GM10847 (cell line): ENCODE results near the gene MARVELD1.

ENCODE experiments used
- POLR2A ChIP-seq: IDR thresholded peaks from 2 replicates; pipeline ENCODE4 v1.6.1; 2011; ENCODE audit not compliant: insufficient read length; ENCODE audit errors: extremely low read depth

The MARVELD1 gene

GRCh38 chr10:97711640-97712572, 1.6 kb upstream of the MARVELD1 start:
- no peak for TF ChIP-seq POLR2A

- TF ChIP-seq POLR2A, result peak; percentile 10
Measured at GRCh38 chr10:97713826-97714400, 383 bp downstream of the MARVELD1 start.

- no peak for TF ChIP-seq POLR2A
Measured at GRCh38 chr10:97714401-97715258, 1.1 kb downstream of the MARVELD1 start.

- no peak for TF ChIP-seq POLR2A
Measured at GRCh38 chr10:97715259-97715874, 1.8 kb downstream of the MARVELD1 start.

- no peak for TF ChIP-seq POLR2A
Measured at GRCh38 chr10:97717627-97718026, 4.1 kb downstream of the MARVELD1 start.

- TF ChIP-seq POLR2A, result no peak
Measured at GRCh38 chr10:97718178-97718577, 4.6 kb downstream of the MARVELD1 start.

GRCh38 chr10:97718659-97719142, 5.2 kb downstream of the MARVELD1 start:
- TF ChIP-seq POLR2A, result no peak

GRCh38 chr10:97719602-97720001, 6.1 kb downstream of the MARVELD1 start:
- no peak for TF ChIP-seq POLR2A

GRCh38 chr10:97721871-97722780, 8.6 kb downstream of the MARVELD1 start:
- no peak for TF ChIP-seq POLR2A

- TF ChIP-seq POLR2A, result no peak
Measured at GRCh38 chr10:97723001-97723400, 9.5 kb downstream of the MARVELD1 start.

- TF ChIP-seq POLR2A, result no peak
Measured at GRCh38 chr10:97724341-97724941, 10.9 kb downstream of the MARVELD1 start.

- no peak for TF ChIP-seq POLR2A
Measured at GRCh38 chr10:97726636-97727178, 13.2 kb downstream of the MARVELD1 start.

GRCh38 chr10:97729014-97729413, 15.5 kb downstream of the MARVELD1 start:
- TF ChIP-seq POLR2A, result no peak
